ENCODE data around the gene CABLES2.

The CABLES2 gene

GRCh38 chr20:62357187-62357667 is 49.9 kb downstream of the CABLES2 start:
- DNase-seq = no peak

GRCh38 chr20:62356589-62357186 is 50.4 kb downstream of the CABLES2 start:
- DNase-seq = no peak

- DNase-seq = no peak
Measured at GRCh38 chr20:62355878-62356588, 51.1 kb downstream of the CABLES2 start.

GRCh38 chr20:62355516-62355877 is 51.6 kb downstream of the CABLES2 start:
- no peak for DNase-seq

- no peak for DNase-seq
Measured at GRCh38 chr20:62354811-62355341, 52.2 kb downstream of the CABLES2 start.

GRCh38 chr20:62354031-62354808 is 52.9 kb downstream of the CABLES2 start:
- no peak for DNase-seq

GRCh38 chr20:62353289-62354030 is 53.6 kb downstream of the CABLES2 start:
- no peak for DNase-seq

GRCh38 chr20:62352402-62353288 is 54.4 kb downstream of the CABLES2 start:
- DNase-seq = no peak

GRCh38 chr20:62351469-62352401 is 55.4 kb downstream of the CABLES2 start:
- DNase-seq = no peak

- no peak for DNase-seq
Measured at GRCh38 chr20:62350629-62351422, 56.3 kb downstream of the CABLES2 start.

- DNase-seq = no peak
Measured at GRCh38 chr20:62350098-62350628, 56.9 kb downstream of the CABLES2 start.

GRCh38 chr20:62349556-62350097 is 57.5 kb downstream of the CABLES2 start:
- no peak for DNase-seq

- no peak for DNase-seq
Measured at GRCh38 chr20:62348604-62349003, 58.5 kb downstream of the CABLES2 start.

- DNase-seq = no peak
Measured at GRCh38 chr20:62347445-62347844, 59.6 kb downstream of the CABLES2 start.

GRCh38 chr20:62347151-62347404 is 60.0 kb downstream of the CABLES2 start:
- DNase-seq = no peak

- no peak for DNase-seq
Measured at GRCh38 chr20:62346398-62347150, 60.5 kb downstream of the CABLES2 start.

GRCh38 chr20:62345681-62346370 is 61.3 kb downstream of the CABLES2 start:
- DNase-seq = no peak

- DNase-seq = no peak
Measured at GRCh38 chr20:62344782-62345181, 62.3 kb downstream of the CABLES2 start.

Data from NK-92 treated with Interleukin-12 subunit alpha and Interleukin-12 subunit beta, amount 100 ng/mL, for 24 hours (cell line).